ENCODE results near the gene SLC35B1. TPM values are rescaled to one million over a fixed set of nuclear protein-coding genes. Genes with fewer than 3 reads are reported as not detected.
"Not testable (repeated sequence)": the region's sequence is repeated elsewhere in the genome, so short reads cannot be mapped to it uniquely, and the experiment has no call there.

Gene SLC35B1
- total RNA-seq, 3 donors from 2014 or later, result 31.7 to 60.3 (median 41.5) TPM

DNA sequence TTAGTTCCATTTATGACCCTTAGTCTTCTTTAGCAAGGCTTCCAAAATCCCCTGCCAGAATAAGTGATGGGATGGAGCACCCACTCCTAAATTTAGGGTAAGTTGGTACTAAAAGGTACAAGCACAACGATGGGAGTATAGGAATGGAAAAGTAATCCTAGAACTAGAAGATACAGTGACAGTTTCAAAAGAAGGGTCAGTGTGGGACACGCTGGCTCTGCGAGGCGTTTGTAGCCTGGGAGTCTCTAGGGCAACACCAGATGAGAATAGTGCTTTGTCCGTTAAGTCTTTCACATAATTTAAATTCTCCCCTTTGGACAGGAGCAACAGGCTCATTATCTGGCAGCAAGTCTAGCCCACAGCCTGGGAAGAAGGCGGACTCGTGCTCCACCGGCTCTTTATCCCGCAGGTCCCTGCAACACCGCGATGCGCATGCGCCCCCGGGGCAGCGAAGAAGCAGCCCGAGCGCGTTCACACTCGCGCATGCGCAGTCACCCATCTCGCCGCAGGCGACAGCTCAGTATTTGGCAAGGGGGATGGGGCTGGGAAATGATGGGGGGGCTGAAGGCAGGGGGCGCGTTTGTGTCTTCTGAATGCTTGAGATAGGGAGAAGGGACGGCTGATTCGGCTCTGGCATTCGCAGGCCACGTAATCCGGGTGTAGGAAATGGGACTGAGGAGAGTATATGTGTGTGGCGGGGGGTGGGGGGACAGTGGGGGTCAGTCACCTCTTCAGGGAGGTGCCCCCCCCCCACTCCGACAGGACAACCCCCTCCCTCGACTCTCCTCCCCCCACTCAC, 30.4 kb downstream of the SLC35B1 start:
- H3K9me3 ChIP-seq, result no peaks in the 10 kb centered on the region
- TF ChIP-seq, protein P1, sequence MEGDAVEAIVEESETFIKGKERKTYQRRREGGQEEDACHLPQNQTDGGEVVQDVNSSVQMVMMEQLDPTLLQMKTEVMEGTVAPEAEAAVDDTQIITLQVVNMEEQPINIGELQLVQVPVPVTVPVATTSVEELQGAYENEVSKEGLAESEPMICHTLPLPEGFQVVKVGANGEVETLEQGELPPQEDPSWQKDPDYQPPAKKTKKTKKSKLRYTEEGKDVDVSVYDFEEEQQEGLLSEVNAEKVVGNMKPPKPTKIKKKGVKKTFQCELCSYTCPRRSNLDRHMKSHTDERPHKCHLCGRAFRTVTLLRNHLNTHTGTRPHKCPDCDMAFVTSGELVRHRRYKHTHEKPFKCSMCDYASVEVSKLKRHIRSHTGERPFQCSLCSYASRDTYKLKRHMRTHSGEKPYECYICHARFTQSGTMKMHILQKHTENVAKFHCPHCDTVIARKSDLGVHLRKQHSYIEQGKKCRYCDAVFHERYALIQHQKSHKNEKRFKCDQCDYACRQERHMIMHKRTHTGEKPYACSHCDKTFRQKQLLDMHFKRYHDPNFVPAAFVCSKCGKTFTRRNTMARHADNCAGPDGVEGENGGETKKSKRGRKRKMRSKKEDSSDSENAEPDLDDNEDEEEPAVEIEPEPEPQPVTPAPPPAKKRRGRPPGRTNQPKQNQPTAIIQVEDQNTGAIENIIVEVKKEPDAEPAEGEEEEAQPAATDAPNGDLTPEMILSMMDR (IDR thresholded peaks at IDR 0.05), result no peak
- DNase-seq (peak; percentile 97), ATAC-seq (peak; percentile 81)
- H3K4me1 ChIP-seq (ENCODE audit: low read depth), result peaks cover 30% of the 10 kb centered on the region
- peaks cover 3% of the 10 kb centered on the region for H3K36me3 ChIP-seq (ENCODE audit: low read depth)
- peak overlapping the region; percentile 30 for H3K4me3 ChIP-seq
- intact Hi-C loops (cut with DNase I, micrococcal nuclease), result no loop called here

DNA sequence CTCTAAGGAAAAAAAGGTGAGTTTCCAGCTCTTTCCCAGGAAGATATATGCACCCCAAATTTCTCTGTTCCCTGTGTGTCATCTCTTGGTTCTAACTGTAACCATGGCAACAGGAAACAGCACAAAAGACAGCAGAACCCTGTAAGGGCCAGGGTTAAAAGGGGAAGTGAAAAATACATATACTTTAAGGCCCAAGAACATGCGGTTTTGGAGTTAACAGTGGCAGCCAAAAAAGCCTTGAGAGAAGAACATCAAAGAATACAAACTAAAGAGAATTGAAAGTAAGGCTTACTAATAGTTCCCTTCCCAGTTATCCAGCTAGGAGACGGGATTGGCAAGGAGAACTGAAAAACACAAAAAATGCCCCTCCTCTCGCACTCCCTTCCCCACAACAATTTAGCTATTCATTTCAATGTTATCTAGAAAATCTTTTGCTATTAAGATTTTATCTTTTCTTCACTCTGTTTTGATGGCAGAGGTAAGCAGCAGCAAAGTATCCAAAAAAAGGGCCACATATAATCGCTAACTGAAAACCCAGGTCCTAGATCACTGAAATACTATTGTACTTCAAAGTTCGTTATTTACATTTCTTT, 31.4 kb downstream of the SLC35B1 start:
- ATAC-seq (no peak), DNase-seq (no peak)
- intact Hi-C loops (cut with DNase I, micrococcal nuclease), result no loop called here
- TF ChIP-seq, protein P1 (IDR thresholded peaks at IDR 0.05), result no peak
- Histone ChIP-seq H3K36me3 (ENCODE audit: low read depth) (peaks cover 3% of the 10 kb centered on the region), H3K9me3 (no peaks in the 10 kb centered on the region), H3K4me1 (ENCODE audit: low read depth) (peaks cover 30% of the 10 kb centered on the region), H3K4me3 (no peak overlapping the region)

DNA sequence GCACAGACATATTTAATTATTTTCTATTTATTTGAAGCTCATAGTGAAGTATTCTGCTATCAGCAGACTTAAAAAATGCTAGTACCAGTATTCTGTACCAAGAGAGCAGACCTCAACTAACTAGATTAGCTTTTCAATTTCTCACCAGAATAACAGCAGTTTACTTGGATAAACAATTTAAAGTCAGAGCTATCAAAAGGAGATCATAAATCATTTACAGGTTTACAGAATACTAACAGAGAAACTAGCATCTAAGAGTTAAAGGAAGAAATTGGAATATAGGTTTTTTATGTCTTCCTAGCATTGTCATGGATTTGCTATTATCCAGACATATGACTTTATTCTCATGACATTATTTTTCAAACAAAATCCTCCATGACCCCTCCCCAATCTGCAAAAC, 33.3 kb downstream of the SLC35B1 start:
- H3K9me3 ChIP-seq, result no peaks in the 10 kb centered on the region
- intact Hi-C loops (cut with DNase I, micrococcal nuclease), result no loop called here
- TF ChIP-seq, protein P1 (IDR thresholded peaks at IDR 0.05), result no peak

DNA sequence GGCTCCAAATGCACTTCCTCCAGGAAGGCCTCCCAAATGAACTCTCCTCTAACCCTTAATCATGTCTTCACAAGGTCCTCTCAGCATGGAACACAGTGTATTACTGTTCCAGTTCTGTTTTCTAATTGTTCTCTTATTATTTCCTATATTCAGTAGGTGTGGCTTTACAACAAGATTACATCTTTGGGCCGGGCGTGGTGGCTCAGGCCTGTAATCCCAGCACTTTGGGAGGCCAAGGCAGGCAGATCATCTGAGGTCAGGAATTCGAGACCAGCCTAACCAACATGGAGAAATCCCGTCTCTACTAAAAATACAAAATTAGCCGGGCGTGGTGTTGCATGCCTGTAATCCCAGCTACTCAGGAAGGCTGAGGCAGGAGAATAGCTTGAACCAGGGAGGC, 34.1 kb downstream of the SLC35B1 start:
- H3K36me3 ChIP-seq (ENCODE audit: low read depth); intact Hi-C loops (cut with DNase I, micrococcal nuclease); DNase-seq; H3K9me3 ChIP-seq; ATAC-seq; H3K4me3 ChIP-seq: not testable (repeated sequence)
- peaks cover 30% of the 10 kb centered on the region for H3K4me1 ChIP-seq (ENCODE audit: low read depth)

More for the DNA sequence above, 33.3 kb downstream of the SLC35B1 start:
- no peak overlapping the region for H3K4me3 ChIP-seq
- ATAC-seq (no peak), DNase-seq (no peak)
- peaks cover 30% of the 10 kb centered on the region for H3K4me1 ChIP-seq (ENCODE audit: low read depth)
- H3K36me3 ChIP-seq (ENCODE audit: low read depth), result peaks cover 3% of the 10 kb centered on the region

DNA sequence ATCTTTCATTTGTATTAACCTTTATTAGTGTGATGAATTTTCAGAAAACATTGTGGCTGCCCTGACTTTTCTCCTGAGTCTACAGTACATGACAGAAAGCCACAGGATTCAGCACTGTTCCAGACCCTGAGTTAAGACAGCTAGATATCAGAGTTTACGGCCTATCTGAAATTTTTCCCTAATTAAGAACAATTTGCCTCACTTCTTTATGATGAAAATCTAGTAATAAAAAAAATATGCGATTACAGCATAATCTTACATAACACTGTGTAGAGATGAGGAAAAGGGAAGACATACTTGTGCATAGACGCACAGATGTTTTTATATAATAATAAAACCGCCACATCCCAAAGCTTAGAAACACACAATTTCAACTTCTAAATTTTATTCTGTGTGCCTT, 37.1 kb downstream of the SLC35B1 start:
- no peaks in the 10 kb centered on the region for H3K9me3 ChIP-seq
- intact Hi-C loops (cut with DNase I, micrococcal nuclease), result no loop called here
- DNase-seq, result no peak
- TF ChIP-seq, protein P1 (IDR thresholded peaks at IDR 0.05), result no peak
- H3K4me3 ChIP-seq, result no peak overlapping the region
- no peaks in the 10 kb centered on the region for H3K36me3 ChIP-seq (ENCODE audit: low read depth)
- H3K4me1 ChIP-seq (ENCODE audit: low read depth), result peaks cover 15% of the 10 kb centered on the region
- ATAC-seq, result no peak

DNA sequence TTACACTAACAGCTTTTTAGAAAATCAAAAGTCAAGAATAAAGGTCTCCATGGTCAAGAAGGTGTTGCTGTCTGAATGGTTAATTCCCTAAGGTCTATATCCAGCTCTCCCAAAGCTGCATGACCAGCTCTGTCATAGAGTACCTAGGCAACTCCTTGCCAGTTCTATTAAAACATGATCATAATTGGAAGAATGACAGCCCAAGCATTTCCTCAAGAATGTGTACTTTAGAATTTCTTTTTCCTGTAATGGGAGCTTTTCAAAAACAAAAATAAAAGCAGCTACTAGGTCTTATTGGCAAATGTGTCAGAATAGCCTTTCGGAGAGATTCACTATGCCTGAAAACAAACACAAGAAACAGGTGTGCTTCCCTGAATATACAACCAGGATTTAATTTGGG, 37.8 kb downstream of the SLC35B1 start:
- no peaks in the 10 kb centered on the region for H3K36me3 ChIP-seq (ENCODE audit: low read depth)
- TF ChIP-seq, protein P1 (IDR thresholded peaks at IDR 0.05), result no peak
- DNase-seq (no peak), ATAC-seq (no peak)
- H3K9me3 ChIP-seq, result no peaks in the 10 kb centered on the region
- H3K4me1 ChIP-seq (ENCODE audit: low read depth), result peaks cover 11% of the 10 kb centered on the region
- no peak overlapping the region for H3K4me3 ChIP-seq
- intact Hi-C loops (cut with DNase I, micrococcal nuclease), result no loop called here

All from mucosa of descending colon (tissue), 3 donors.